GM15510 (cell line): Measurements from ENCODE around the gene SCARB2.

ENCODE experiments used
- POLR2A ChIP-seq: IDR thresholded peaks from 3 replicates; pipeline ENCODE4 v1.6.1; 2011; ENCODE audit warnings: borderline replicate concordance; ENCODE audit not compliant: insufficient read length; ENCODE audit errors: extremely low read depth

SCARB2 gene

GRCh38 chr4:76213415-76214176 is at the start of gene SCARB2:
TSS of gene SCARB2 (minus strand) at chr4:76213824. CDS start at chr4:76213543, 281 bp downstream.
- peak; percentile 64 for TF ChIP-seq POLR2A

GRCh38 chr4:76260571-76260970 is 46.9 kb upstream of the SCARB2 start:
- TF ChIP-seq POLR2A, result no peak

GRCh38 chr4:76257824-76258223 is 44.2 kb upstream of the SCARB2 start:
- TF ChIP-seq POLR2A, result no peak

GRCh38 chr4:76256968-76257367 is 43.3 kb upstream of the SCARB2 start:
- no peak for TF ChIP-seq POLR2A

- TF ChIP-seq POLR2A, result no peak
Observed at GRCh38 chr4:76256032-76256431, 42.4 kb upstream of the SCARB2 start.

GRCh38 chr4:76253511-76253910 is 39.9 kb upstream of the SCARB2 start:
- no peak for TF ChIP-seq POLR2A

- TF ChIP-seq POLR2A, result no peak
Observed at GRCh38 chr4:76252271-76252653, 38.6 kb upstream of the SCARB2 start.

- no peak for TF ChIP-seq POLR2A
Observed at GRCh38 chr4:76251441-76252270, 38.0 kb upstream of the SCARB2 start, which contains the start of gene FAM47E. TSS of gene FAM47E (plus strand) at chr4:76251721. CDS start at chr4:76251747, 26 bp downstream.

- TF ChIP-seq POLR2A, result no peak
Observed at GRCh38 chr4:76250962-76251361, 37.3 kb upstream of the SCARB2 start.

GRCh38 chr4:76246852-76247251 is 33.2 kb upstream of the SCARB2 start:
- no peak for TF ChIP-seq POLR2A

GRCh38 chr4:76246025-76246424 is 32.4 kb upstream of the SCARB2 start:
- TF ChIP-seq POLR2A, result no peak

- TF ChIP-seq POLR2A, result no peak
Observed at GRCh38 chr4:76240236-76240635, 26.6 kb upstream of the SCARB2 start.

- no peak for TF ChIP-seq POLR2A
Observed at GRCh38 chr4:76238701-76239100, 25.1 kb upstream of the SCARB2 start.

- no peak for TF ChIP-seq POLR2A
Observed at GRCh38 chr4:76238236-76238635, 24.6 kb upstream of the SCARB2 start.

- no peak for TF ChIP-seq POLR2A
Observed at GRCh38 chr4:76235915-76236314, 22.3 kb upstream of the SCARB2 start.
